ENCODE results near the gene PSAT1. TPM values are rescaled to one million over a fixed set of nuclear protein-coding genes. Genes with fewer than 3 reads are reported as not detected.

Gene PSAT1
- polyA plus RNA-seq, 1 donor = 4.9 TPM

- no peaks in the 10 kb centered on the region for H3K4me1 ChIP-seq (ENCODE audit: control insufficient read depth, insufficient read depth, low read length)
- H3K27ac ChIP-seq (ENCODE audit: low read length) = no peak overlapping the region
- no peak overlapping the region for H3K4me3 ChIP-seq (ENCODE audit: low read length)
- 56% methylated on average over 2 of the region's 3 CpGs for WGBS (ENCODE audit: insufficient coverage, low lambda C conversion rate)
- H3K27me3 ChIP-seq (ENCODE audit: control insufficient read depth, insufficient read depth, low read length) = no peaks in the 10 kb centered on the region
- no peak for DNase-seq
- H3K36me3 ChIP-seq (ENCODE audit: control insufficient read depth, insufficient read depth, low read length) = no peaks in the 10 kb centered on the region
- H3K9me3 ChIP-seq (ENCODE audit: control insufficient read depth, low read depth, low read length) = no peaks in the 10 kb centered on the region
Observed at GRCh38 chr9:78332381-78332780, 35.5 kb downstream of the PSAT1 start.

- Histone ChIP-seq H3K4me1 (ENCODE audit: control insufficient read depth, insufficient read depth, low read length) (no peaks in the 10 kb centered on the region), H3K4me3 (ENCODE audit: low read length) (no peak overlapping the region), H3K27ac (ENCODE audit: low read length) (no peak overlapping the region), H3K27me3 (ENCODE audit: control insufficient read depth, insufficient read depth, low read length) (no peaks in the 10 kb centered on the region), H3K36me3 (ENCODE audit: control insufficient read depth, insufficient read depth, low read length) (no peaks in the 10 kb centered on the region), H3K9me3 (ENCODE audit: control insufficient read depth, low read depth, low read length) (no peaks in the 10 kb centered on the region)
- DNase-seq = no peak
- WGBS (ENCODE audit: insufficient coverage, low lambda C conversion rate) = no CpG with 5 or more reads among the region's 1 CpG
Observed at GRCh38 chr9:78348848-78349247, 51.9 kb downstream of the PSAT1 start.

DNA sequence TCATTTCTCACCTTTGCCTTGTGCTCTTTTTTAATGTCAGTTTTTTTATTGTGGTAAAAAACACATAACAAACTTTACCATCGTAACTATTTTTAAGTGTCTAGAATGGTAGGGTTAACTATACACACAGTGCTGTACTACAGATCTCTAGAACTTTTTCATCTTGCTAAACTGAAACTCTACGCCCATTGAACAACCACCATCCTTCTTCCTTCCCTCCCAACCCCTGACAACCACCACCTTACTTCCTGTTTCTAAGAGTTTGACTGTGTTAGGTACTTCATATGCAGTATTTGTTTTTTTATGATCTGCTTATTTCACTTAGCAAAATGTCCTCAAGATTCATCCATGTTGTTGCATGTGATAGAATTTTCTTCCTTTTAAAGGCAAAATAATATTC lies 54.9 kb downstream of the PSAT1 start:
- no peaks in the 10 kb centered on the region for H3K9me3 ChIP-seq (ENCODE audit: control insufficient read depth, low read depth, low read length)
- WGBS (ENCODE audit: insufficient coverage, low lambda C conversion rate) = no CpG with 5 or more reads among the region's 2 CpGs
- H3K4me1 ChIP-seq (ENCODE audit: control insufficient read depth, insufficient read depth, low read length) = no peaks in the 10 kb centered on the region
- no peak overlapping the region for H3K27ac ChIP-seq (ENCODE audit: low read length)
- no peaks in the 10 kb centered on the region for H3K27me3 ChIP-seq (ENCODE audit: control insufficient read depth, insufficient read depth, low read length)
- no peaks in the 10 kb centered on the region for H3K36me3 ChIP-seq (ENCODE audit: control insufficient read depth, insufficient read depth, low read length)
- no peak overlapping the region for H3K4me3 ChIP-seq (ENCODE audit: low read length)
- no peak for DNase-seq

DNA sequence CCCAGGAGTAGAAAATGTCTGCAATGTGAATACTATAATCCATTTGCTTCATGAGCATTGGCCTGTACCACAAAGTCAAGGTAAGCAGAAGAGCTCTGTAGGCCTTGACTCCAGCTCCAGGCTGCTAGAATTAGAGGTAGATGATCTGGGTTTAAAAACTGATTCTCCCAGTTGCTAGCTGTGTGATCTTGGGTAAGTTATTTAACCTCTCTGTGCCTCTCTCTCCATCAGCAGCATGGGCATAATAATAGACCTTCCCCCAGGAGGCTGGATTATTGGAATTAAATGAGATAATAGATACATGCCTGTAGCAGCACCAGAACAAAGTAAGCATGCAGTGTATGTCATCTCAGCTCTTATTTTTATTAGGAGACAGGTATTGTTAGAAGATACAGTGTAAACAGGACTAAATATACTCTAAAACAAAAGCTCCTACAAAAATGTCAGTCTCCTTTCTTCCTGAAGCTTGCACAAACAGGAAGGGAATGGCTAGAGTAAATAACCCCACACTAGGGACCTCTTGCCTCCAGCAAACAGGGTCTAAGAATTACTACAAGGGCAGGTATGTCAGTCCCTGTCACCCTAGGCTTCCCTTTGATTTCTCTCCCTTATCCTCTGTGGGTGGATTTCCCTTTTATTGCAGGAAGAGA lies 57.5 kb downstream of the PSAT1 start:
- no peak for DNase-seq

GRCh38 chr9:78354989-78355388 lies 58.1 kb downstream of the PSAT1 start:
- Histone ChIP-seq H3K36me3 (ENCODE audit: control insufficient read depth, insufficient read depth, low read length) (no peaks in the 10 kb centered on the region), H3K27me3 (ENCODE audit: control insufficient read depth, insufficient read depth, low read length) (no peaks in the 10 kb centered on the region), H3K27ac (ENCODE audit: low read length) (no peak overlapping the region), H3K9me3 (ENCODE audit: control insufficient read depth, low read depth, low read length) (no peaks in the 10 kb centered on the region), H3K4me1 (ENCODE audit: control insufficient read depth, insufficient read depth, low read length) (no peaks in the 10 kb centered on the region), H3K4me3 (ENCODE audit: low read length) (no peak overlapping the region)
- WGBS (ENCODE audit: insufficient coverage, low lambda C conversion rate) = no CpG with 5 or more reads among the region's 3 CpGs
- no peak for DNase-seq

More for the DNA sequence above, 57.5 kb downstream of the PSAT1 start:
- Histone ChIP-seq H3K4me3 (ENCODE audit: low read length) (no peak overlapping the region), H3K4me1 (ENCODE audit: control insufficient read depth, insufficient read depth, low read length) (no peaks in the 10 kb centered on the region), H3K27ac (ENCODE audit: low read length) (no peak overlapping the region), H3K36me3 (ENCODE audit: control insufficient read depth, insufficient read depth, low read length) (no peaks in the 10 kb centered on the region), H3K27me3 (ENCODE audit: control insufficient read depth, insufficient read depth, low read length) (no peaks in the 10 kb centered on the region), H3K9me3 (ENCODE audit: control insufficient read depth, low read depth, low read length) (no peaks in the 10 kb centered on the region)

DNA sequence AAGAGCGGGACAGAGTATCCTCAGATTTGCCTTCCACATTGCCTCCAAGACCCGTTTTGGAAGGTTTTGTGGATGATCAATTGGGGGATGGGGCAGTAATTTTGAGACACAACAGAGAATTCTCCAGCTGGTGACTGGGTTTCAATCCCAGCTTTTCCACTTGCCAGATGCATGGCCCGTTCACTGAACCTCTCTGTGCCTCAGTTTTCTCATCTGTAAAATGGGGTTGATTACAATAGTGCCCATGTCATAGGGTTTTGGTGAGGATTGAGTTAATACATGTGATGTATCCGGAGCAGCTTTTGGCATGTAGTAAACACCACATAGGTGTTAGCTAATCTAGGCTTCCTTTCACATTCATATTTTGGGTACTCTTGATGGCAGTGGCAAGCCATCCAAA lies 59.7 kb downstream of the PSAT1 start:
- Histone ChIP-seq H3K4me1 (ENCODE audit: control insufficient read depth, insufficient read depth, low read length) (no peaks in the 10 kb centered on the region), H3K27me3 (ENCODE audit: control insufficient read depth, insufficient read depth, low read length) (no peaks in the 10 kb centered on the region), H3K36me3 (ENCODE audit: control insufficient read depth, insufficient read depth, low read length) (no peaks in the 10 kb centered on the region), H3K9me3 (ENCODE audit: control insufficient read depth, low read depth, low read length) (no peaks in the 10 kb centered on the region), H3K27ac (ENCODE audit: low read length) (no peak overlapping the region), H3K4me3 (ENCODE audit: low read length) (no peak overlapping the region)
- WGBS (ENCODE audit: insufficient coverage, low lambda C conversion rate) = no CpG with 5 or more reads among the region's 4 CpGs
- DNase-seq = no peak

- Histone ChIP-seq H3K27ac (ENCODE audit: low read length) (no peak overlapping the region), H3K4me1 (ENCODE audit: control insufficient read depth, insufficient read depth, low read length) (no peaks in the 10 kb centered on the region), H3K9me3 (ENCODE audit: control insufficient read depth, low read depth, low read length) (no peaks in the 10 kb centered on the region), H3K36me3 (ENCODE audit: control insufficient read depth, insufficient read depth, low read length) (no peaks in the 10 kb centered on the region), H3K4me3 (ENCODE audit: low read length) (no peak overlapping the region), H3K27me3 (ENCODE audit: control insufficient read depth, insufficient read depth, low read length) (no peaks in the 10 kb centered on the region)
- WGBS (ENCODE audit: insufficient coverage, low lambda C conversion rate) = no CpG with 5 or more reads among the region's 23 CpGs
- no peak for DNase-seq
Observed at GRCh38 chr9:78357165-78357873, 60.4 kb downstream of the PSAT1 start.

DNA sequence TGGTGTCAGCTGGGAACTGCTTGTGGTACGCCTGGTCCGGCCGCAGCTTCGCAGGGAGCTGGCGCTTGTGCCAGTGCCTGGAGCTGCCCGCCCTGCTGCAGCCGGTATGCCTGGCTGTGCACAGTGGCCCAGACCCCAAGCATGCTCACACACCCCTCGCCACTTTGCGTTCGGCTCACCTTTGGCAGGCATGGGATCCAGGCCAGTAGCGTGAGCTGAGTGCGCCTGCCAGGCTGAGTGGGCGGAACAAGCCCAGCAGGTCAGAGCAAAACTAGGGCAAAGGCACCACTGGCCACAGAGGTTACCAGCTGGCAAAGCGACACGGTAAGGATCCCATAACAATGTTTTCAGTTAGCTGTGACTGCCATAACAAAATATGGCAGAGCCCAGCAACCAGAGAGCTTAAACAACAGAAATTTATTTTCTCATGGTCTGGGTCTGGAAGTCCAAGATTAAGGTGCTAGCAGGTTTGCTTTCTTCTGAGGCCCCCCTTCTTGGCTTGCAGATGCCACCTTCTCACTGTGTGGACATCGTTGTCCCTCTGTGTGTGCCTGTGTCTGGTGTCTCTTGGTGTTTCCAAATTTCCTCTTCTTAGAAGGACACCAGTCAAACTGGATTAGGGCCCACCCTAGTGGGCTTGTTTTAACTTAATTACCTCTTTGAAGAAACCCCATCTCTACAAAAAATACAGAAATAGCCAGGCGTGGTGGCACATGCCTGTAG lies 61.6 kb downstream of the PSAT1 start:
- Histone ChIP-seq H3K36me3 (ENCODE audit: control insufficient read depth, insufficient read depth, low read length) (no peaks in the 10 kb centered on the region), H3K27me3 (ENCODE audit: control insufficient read depth, insufficient read depth, low read length) (no peaks in the 10 kb centered on the region), H3K4me1 (ENCODE audit: control insufficient read depth, insufficient read depth, low read length) (no peaks in the 10 kb centered on the region), H3K9me3 (ENCODE audit: control insufficient read depth, low read depth, low read length) (no peaks in the 10 kb centered on the region), H3K4me3 (ENCODE audit: low read length) (no peak overlapping the region), H3K27ac (ENCODE audit: low read length) (no peak overlapping the region)
- no CpG with 5 or more reads among the region's 17 CpGs for WGBS (ENCODE audit: insufficient coverage, low lambda C conversion rate)
- no peak for DNase-seq

GRCh38 chr9:78363221-78363620 lies 66.3 kb downstream of the PSAT1 start:
- Histone ChIP-seq H3K4me3 (ENCODE audit: low read length) (no peak overlapping the region), H3K36me3 (ENCODE audit: control insufficient read depth, insufficient read depth, low read length) (no peaks in the 10 kb centered on the region), H3K9me3 (ENCODE audit: control insufficient read depth, low read depth, low read length) (no peaks in the 10 kb centered on the region), H3K27ac (ENCODE audit: low read length) (no peak overlapping the region), H3K4me1 (ENCODE audit: control insufficient read depth, insufficient read depth, low read length) (no peaks in the 10 kb centered on the region), H3K27me3 (ENCODE audit: control insufficient read depth, insufficient read depth, low read length) (no peaks in the 10 kb centered on the region)
- no peak for DNase-seq
- WGBS (ENCODE audit: insufficient coverage, low lambda C conversion rate) = no CpG with 5 or more reads among the region's 3 CpGs

GRCh38 chr9:78365748-78366697 lies 69.1 kb downstream of the PSAT1 start:
- Histone ChIP-seq H3K27me3 (ENCODE audit: control insufficient read depth, insufficient read depth, low read length) (no peaks in the 10 kb centered on the region), H3K9me3 (ENCODE audit: control insufficient read depth, low read depth, low read length) (no peaks in the 10 kb centered on the region), H3K4me3 (ENCODE audit: low read length) (no peak overlapping the region), H3K4me1 (ENCODE audit: control insufficient read depth, insufficient read depth, low read length) (no peaks in the 10 kb centered on the region), H3K36me3 (ENCODE audit: control insufficient read depth, insufficient read depth, low read length) (no peaks in the 10 kb centered on the region), H3K27ac (ENCODE audit: low read length) (no peak overlapping the region)
- DNase-seq = no peak
- WGBS (ENCODE audit: insufficient coverage, low lambda C conversion rate) = 33% methylated on average over 3 of the region's 4 CpGs
